NCI-H128 (cell line): Measurements from ENCODE around the gene GSK3A.
"Not testable (repeated sequence)": the region's sequence is repeated elsewhere in the genome, so short reads cannot be mapped to it uniquely, and the experiment has no call there.

Experiments
- DNase-seq: peaks from one replicate; lab custom pipeline; 2025; ENCODE audit not compliant: unreplicated experiment; lab: John Stamatoyannopoulos, UW

GSK3A gene

GRCh38 chr19:42268704-42269477 lies 26.5 kb upstream of the GSK3A start, which contains the start of gene CIC:
Gene CIC, plus strand, starts transcription at chr19:42269252. Its CDS starts 2,532 bp downstream, at chr19:42271784.
- peak; percentile 100 for DNase-seq

DNA sequence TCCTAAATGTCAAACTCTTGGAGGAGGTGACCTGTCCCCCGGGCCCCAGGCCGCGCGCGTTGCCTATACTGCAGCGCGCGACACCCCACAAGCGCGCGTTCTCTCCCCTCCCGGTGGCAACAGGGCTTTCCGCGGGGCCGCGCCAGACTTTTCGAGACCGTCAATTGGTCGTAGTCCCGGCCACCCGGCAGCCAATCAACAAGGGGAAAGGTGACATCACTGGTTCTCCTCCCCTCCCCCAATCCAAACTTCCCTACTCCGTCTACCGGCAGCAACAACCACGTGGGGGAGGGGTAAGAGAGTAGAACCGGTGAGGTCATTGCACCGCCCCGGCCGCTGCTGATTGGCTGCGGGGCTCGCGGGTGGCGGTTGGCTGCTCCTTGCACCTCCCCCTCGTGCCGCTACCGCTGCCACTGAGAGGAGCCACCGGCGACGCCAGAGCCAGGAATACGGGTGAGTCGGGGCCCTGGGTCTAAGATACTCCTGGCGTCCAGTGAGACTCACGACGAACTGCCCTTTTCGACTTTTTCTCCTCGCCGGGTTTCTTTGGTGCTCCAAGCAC lies 25.8 kb upstream of the GSK3A start:
- peak; percentile 98 for DNase-seq

DNA sequence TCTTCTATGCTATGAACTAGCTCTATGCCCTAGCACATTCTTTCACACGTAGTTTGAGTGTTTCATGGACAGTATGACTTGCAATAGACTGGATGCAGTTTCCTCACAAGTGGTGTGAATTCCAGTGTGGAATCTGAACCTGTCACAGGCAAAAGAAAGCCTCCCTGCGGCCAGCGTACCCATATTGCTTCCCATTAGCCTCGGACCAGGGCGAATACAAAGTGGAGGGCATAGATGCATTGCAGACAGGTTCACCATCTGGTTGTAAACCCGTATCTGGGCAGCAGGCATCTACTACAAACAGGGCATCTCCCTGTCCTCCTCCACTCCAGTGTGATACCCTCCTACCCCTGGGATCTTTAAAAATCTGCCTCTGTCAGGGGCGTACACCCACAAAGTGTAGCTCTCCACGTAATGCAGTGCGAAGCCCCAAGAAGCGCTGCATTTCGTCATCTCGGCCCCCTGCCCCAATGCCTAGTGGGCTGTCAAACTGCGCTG lies 25.3 kb upstream of the GSK3A start:
- DNase-seq: no peak

DNA sequence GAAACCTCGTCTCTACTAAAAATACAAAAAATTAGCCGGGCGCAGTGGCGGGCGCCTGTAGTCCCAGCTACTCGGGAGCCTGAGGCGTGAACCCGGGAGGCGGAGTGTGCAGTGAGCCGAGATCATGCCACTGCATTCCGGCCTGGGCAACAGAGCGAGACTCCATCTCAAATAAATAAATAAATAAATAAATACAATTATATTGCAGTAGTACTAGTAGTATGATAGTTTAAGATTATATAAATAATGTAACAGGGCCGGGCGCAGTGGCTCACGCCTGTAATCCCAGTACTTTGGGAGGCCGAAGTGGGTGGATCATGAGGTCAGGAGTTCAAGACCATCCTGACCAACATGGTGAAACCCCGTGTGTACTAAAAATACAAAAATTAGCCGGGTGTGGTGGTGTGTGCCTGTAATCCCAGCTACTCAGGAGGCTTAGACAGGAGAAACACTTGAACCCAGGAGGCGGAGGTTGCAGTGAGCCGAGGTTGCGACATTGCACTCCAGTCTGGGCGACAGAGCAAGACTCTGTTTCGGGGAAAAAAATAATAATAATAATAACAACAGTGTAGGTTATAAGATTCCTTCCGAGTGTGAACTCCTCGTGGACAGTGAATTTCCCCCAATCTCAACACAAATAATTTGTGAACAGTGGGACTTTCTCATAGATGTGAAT lies 24.7 kb upstream of the GSK3A start:
- DNase-seq: not testable (repeated sequence)

- DNase-seq: not testable (repeated sequence)
These were observed 23.7 kb upstream of the GSK3A start for GRCh38 chr19:42266105-42266504.

DNA sequence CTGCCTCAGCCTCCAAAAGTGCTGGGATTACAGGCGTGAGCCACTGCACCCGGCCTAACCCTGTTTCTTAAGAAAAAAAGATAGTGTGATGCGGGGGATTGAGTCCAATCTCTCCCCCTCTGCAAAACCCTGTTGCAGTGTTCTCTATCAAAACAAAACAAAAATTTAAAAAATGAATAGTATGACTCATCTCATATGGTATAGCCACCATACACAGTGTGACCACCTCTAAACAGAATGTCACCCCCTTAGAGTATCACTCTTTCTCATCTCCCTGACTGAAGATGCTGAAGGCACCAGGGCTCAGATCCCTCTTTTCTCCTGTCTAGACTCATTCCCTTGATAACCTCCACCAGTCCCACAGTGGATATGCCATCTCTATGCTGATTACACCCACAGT lies 19.4 kb upstream of the GSK3A start:
- no peak for DNase-seq

- not testable (repeated sequence) for DNase-seq
These were observed 15.4 kb upstream of the GSK3A start for GRCh38 chr19:42257842-42258241.

- DNase-seq: no peak
These were observed 13.7 kb upstream of the GSK3A start for GRCh38 chr19:42255766-42256745.

GRCh38 chr19:42254850-42255765 lies 12.7 kb upstream of the GSK3A start, which contains the start of gene ERF:
Gene ERF, minus strand, starts transcription at chr19:42255128. Its CDS starts 129 bp downstream, at chr19:42254999.
- DNase-seq: peak; percentile 81

DNA sequence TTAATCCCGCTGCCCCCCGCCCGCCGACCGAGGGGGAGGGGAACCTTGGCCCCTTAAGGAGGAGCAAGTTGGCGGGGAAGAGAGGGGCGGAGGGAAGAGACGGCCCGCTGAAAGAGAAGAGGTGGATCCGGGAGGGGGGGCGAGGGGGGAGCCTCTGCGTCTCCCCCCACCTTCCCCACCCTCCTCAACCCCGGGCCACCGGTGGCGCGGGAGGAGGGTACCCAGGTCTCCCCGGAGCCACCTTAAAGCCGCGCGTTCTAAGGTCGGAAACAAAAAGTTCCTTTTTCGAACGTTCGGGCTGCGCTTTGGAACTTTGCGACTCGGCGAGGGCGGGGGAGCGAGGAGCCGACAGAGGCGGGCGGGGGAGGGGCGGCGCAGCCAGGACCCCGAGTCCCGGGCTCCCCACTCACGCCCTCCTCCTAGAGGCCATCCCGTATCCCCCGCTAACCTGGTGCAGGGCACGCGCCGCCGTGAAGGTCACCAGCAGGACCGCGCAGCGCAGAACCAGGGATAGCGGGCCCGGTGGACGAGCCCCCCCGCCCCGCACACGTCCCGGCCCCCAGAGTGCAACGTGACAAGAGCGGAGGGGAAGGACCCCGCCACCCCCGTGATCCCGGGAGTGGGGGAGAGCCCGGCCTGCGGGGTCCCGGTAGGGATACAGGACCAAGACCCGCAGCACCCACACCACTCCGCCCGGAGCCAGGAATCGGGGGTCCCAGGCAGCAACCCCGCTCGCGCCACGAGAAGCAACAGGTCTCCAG lies 11.9 kb upstream of the GSK3A start:
- no peak for DNase-seq

GRCh38 chr19:42253245-42254088 lies 11.1 kb upstream of the GSK3A start:
- DNase-seq: no peak

- DNase-seq: no peak
These were observed 10.2 kb upstream of the GSK3A start for GRCh38 chr19:42252365-42253244.

GRCh38 chr19:42251572-42252358 lies 9.4 kb upstream of the GSK3A start:
- DNase-seq: no peak

DNA sequence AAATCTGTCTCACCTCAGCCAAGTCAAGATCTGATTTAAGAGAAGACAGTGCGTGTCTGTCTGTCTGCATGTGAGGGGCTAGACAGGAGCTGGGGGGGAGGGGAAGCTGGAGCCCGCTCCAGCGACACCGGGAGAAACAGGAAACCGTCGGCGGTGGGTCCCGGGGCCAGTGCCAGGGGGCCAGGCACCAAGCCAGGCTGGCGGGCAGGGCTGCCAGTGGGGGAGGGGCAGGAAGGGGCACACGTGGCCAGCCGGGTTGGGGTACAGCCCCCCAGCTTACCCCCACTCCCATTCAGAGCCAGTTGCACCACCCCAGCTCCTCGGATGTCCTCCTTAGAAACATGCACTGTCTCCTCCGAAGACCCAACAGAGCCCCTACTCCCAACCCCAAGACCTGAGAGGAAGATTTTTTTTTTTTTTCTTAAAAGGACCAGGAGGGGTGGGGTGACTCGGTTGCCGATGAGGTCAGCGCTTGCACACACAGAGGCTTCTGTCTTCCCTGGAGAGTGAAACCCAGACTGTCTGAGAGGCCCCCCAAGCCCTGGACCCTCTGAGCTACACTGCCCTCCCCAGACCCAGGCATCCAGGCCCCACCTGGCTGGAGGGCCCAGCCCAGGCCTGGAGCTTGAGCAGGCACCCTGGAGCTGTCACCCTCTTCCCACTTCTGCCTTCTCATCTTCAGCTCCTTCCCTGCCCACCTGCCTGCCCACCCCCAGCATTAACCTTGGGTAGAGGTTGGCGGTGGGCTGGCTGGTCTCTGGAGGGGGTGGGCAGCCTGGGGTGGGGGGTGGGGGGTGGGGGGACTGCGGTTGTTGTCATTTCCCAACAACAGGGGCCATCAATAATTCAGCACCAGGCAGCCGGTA lies 8.5 kb upstream of the GSK3A start:
- DNase-seq: no peak

DNA sequence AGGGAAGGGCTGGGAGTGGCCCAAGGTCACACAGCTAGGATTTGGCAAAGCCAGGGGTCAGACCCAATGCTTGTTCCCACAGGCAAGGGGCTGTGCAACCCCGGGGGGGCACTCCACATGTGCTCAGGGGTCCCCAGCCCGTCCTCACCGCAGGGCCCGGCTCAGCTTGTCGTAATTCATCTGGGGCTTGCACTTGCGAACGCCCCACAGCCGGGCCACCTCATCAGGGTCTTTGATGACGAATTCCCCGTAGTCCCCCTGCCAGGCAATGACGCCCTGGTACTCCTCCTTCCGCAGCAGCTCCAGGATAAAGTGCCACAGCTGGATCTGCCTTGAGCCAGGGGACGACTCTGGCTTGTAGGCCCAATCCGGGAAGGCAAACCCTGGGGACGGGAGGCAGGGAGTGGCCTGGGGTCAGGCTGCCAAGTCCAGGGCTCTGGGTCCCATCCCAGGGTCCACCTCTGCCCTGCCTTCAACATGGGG lies 7.8 kb upstream of the GSK3A start:
- no peak for DNase-seq
